ENCODE results near the gene TREX2. TPM values are rescaled to one million over a fixed set of nuclear protein-coding genes. Genes with fewer than 3 reads are reported as not detected.

TREX2 gene
- total RNA-seq, 4 donors from 2014 or later = 0.18 TPM; not detected in 3

DNA sequence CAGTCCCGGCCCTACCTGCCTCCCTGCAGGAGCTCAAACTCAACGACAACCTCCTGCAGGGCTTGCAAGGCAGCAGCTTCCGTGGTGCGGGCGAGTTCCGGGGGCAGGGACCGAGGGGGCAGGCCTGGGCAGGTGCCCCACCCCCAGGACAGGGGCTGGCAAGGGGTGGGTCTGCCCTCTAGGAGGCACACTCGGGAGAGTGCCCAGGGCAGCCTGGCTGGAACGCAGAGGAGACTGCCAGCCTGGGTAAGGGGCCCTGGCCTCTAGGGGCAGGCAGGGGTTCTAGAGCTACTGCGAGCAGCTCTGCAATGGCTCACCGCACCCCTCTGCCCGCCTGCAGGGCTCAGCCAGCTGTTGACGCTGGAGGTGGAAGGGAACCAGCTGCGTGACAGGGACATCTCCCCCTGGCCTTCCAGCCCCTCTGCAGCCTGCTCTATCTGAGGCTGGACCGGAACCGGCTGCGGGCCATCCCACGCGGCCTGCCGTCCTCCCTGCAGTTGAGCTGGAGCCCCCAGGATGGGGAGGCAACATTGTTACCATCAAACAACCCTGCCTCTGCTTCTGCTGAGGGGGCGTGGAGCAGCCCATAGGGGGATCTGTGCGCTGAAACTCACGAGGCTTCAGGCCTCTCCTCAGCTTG is 36.6 kb upstream of the TREX2 start:
- no peaks in the 10 kb centered on the region for H3K27me3 ChIP-seq
- ATAC-seq = no peak
- H3K4me1 ChIP-seq = no peaks in the 10 kb centered on the region
- intact Hi-C loops (cut with DNase I; ENCODE audit: low total_unique reads) = no loop called here
- DNase-seq = no peak
- in situ Hi-C loops (cut with MboI; ENCODE audit: low sequenced_read_pairs in 4 of 4) = no loop called here
- no peak for TF ChIP-seq CTCF (IDR thresholded peaks at IDR 0.05 in 4 of 5, conservative IDR thresholded peaks at IDR 0.05 in 1 of 5)
- no peak for TF ChIP-seq POLR2A (IDR thresholded peaks at IDR 0.05)
- H3K9me3 ChIP-seq = no peaks in the 10 kb centered on the region
- no peak overlapping the region for H3K4me3 ChIP-seq
- H3K27ac ChIP-seq = no peak overlapping the region
- H3K36me3 ChIP-seq = no peaks in the 10 kb centered on the region

DNA sequence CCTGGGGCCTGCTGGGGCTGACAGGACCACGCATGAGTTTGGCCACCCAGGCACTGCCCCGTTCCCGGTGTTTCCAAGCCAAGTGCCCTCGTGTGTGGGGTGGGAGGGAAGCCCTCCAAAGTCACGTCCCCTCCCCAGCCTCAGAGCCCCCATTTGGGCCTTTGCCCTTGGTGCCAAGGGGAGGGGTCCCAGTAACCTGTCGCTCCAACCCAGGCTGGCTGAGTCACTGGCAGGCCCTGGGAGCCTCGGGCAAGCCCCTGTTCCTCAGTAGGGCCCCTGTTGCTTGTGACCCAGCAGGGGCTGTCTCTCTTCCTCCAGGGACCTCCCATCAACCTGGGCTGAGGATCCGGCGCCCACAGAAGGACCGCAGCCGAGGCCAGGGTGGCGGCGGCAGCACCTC is 35.2 kb upstream of the TREX2 start:
- TF ChIP-seq POLR2A (IDR thresholded peaks at IDR 0.05) (no peak), CTCF (IDR thresholded peaks at IDR 0.05 in 4 of 5, conservative IDR thresholded peaks at IDR 0.05 in 1 of 5) (no peak)
- intact Hi-C loops (cut with DNase I; ENCODE audit: low total_unique reads) = no loop called here
- no peak overlapping the region for H3K27ac ChIP-seq
- H3K9me3 ChIP-seq = no peaks in the 10 kb centered on the region
- H3K27me3 ChIP-seq = no peaks in the 10 kb centered on the region
- ATAC-seq (no peak), DNase-seq (no peak)
- no peak overlapping the region for H3K4me3 ChIP-seq
- H3K4me1 ChIP-seq = no peaks in the 10 kb centered on the region
- no peaks in the 10 kb centered on the region for H3K36me3 ChIP-seq
- in situ Hi-C loops (cut with MboI; ENCODE audit: low sequenced_read_pairs in 4 of 4) = no loop called here

DNA sequence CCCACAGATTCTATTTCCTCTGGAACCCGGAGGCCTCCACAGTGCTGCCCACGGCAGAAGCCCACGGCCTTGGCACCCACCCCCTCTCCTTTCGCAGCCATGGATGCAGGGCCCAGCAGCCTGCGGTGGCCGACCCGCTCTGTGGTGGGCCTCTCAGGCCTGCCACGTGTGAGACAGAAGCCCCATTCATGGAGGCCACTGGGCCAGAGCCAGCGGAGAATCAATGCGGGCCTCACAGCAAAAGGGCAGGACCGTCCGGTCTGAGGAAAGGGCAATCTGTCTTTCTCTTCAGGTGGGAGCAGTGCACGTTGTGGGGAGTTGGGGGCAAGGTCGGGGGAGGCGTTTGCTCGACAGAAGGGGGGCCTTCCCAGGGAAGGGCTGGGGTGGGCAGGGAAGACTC is 32.9 kb upstream of the TREX2 start:
- Histone ChIP-seq H3K36me3 (no peaks in the 10 kb centered on the region), H3K4me3 (no peak overlapping the region), H3K4me1 (no peaks in the 10 kb centered on the region), H3K9me3 (no peaks in the 10 kb centered on the region), H3K27ac (no peak overlapping the region), H3K27me3 (no peaks in the 10 kb centered on the region)
- DNase-seq (no peak), ATAC-seq (no peak)
- in situ Hi-C loops (cut with MboI; ENCODE audit: low sequenced_read_pairs in 4 of 4) (no loop called here), intact Hi-C loops (cut with DNase I; ENCODE audit: low total_unique reads) (no loop called here)
- TF ChIP-seq CTCF (IDR thresholded peaks at IDR 0.05 in 4 of 5, conservative IDR thresholded peaks at IDR 0.05 in 1 of 5) (no peak), POLR2A (IDR thresholded peaks at IDR 0.05) (no peak)

DNA sequence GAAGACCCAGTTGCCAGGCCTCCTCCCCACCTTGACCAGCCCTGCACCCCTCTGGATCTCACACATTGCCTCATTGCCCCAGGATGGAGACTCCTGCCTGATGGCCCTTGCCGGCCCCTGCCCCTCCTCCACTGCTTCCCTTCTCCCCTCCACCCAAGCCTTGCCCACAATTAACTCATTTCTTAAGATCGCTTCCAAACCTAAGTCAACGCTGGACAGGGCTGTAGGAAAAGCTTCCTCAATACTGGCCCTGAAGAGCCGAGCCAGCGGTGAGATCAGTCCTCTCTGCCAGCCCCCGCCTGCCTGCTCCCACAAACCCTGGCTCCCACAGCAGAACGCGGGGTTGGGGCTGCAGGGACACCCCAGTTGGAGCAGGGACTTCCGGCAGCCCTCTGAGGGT is 32.0 kb upstream of the TREX2 start:
- Histone ChIP-seq H3K27me3 (no peaks in the 10 kb centered on the region), H3K9me3 (no peaks in the 10 kb centered on the region), H3K4me1 (no peaks in the 10 kb centered on the region), H3K36me3 (no peaks in the 10 kb centered on the region), H3K4me3 (no peak overlapping the region), H3K27ac (no peak overlapping the region)
- in situ Hi-C loops (cut with MboI; ENCODE audit: low sequenced_read_pairs in 4 of 4) = no loop called here
- DNase-seq = no peak
- intact Hi-C loops (cut with DNase I; ENCODE audit: low total_unique reads) = no loop called here
- no peak for ATAC-seq
- TF ChIP-seq POLR2A (IDR thresholded peaks at IDR 0.05) (no peak), CTCF (IDR thresholded peaks at IDR 0.05 in 4 of 5, conservative IDR thresholded peaks at IDR 0.05 in 1 of 5) (no peak)

DNA sequence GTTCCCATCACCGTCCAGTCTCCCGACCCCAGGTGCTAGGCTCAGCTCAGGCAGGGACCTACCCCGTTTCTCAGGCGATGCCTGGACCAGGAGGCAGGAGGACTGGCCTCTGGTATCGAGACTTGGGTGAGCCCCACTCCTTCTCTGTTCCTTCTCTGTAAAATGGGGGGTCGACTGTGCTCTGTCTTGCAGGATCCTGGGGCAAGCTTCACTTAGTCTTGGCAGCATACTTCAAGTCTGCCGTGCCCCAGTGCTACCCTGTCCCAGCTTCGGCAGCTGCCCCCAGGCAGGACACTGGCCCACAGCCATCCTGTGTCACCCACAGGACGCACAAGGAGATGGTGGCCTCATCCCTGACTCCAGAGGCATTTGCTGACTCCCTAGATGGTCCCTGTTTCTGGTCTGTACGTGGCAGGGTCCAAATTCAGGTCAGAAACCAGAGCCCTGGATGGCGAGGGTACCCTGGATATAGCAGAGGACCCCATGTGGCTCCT is 31.6 kb upstream of the TREX2 start:
- intact Hi-C loops (cut with DNase I; ENCODE audit: low total_unique reads) = no loop called here
- TF ChIP-seq POLR2A (IDR thresholded peaks at IDR 0.05) (no peak), CTCF (IDR thresholded peaks at IDR 0.05 in 4 of 5, conservative IDR thresholded peaks at IDR 0.05 in 1 of 5) (no peak)

More for the DNA sequence above, 31.6 kb upstream of the TREX2 start:
- H3K9me3 ChIP-seq = no peaks in the 10 kb centered on the region
- H3K4me3 ChIP-seq = no peak overlapping the region
- H3K36me3 ChIP-seq = no peaks in the 10 kb centered on the region
- no peak for ATAC-seq
- H3K27me3 ChIP-seq = no peaks in the 10 kb centered on the region
- DNase-seq = no peak
- no peak overlapping the region for H3K27ac ChIP-seq
- H3K4me1 ChIP-seq = no peaks in the 10 kb centered on the region
- in situ Hi-C loops (cut with MboI; ENCODE audit: low sequenced_read_pairs in 4 of 4) = no loop called here
